Measurements from ENCODE around the gene PRDM15. TPM values are rescaled to one million over a fixed set of nuclear protein-coding genes. Genes with fewer than 3 reads are reported as not detected.

PRDM15 gene
- total RNA-seq, 2 experiments from 2014 or later = 12.2 to 13.0 TPM

Other genes with a start within 250 kb of the PRDM15 start
- under 1 TPM; 0.08 to 0.21 TPM for gene RIPK4, start 112.3 kb downstream of the PRDM15 start, total RNA-seq
- gene C2CD2, start 74.7 kb upstream of the PRDM15 start, total RNA-seq = 1 to 10 TPM; 3.9 to 4.0 TPM
- 10 to 100 TPM; 34.1 to 37.8 TPM for gene ZBTB21, start 131.0 kb upstream of the PRDM15 start, total RNA-seq
- not detected for gene UMODL1, start 192.0 kb upstream of the PRDM15 start, total RNA-seq